OCI-LY1 (cell line): ENCODE measurements around the gene RBSN.

Source experiments
- EZH2 ChIP-seq: fragments of 200-600 bp; sonication (generic), shearing (Covaris generic); IDR thresholded peaks from 2 replicates; pipeline ENCODE4 v1.8.0; 2017; ENCODE audit warnings: borderline replicate concordance, mixed run types, mild to moderate bottlenecking, antibody characterized with exemption, low read length, moderate library complexity, mixed read lengths
- TF ChIP-seq, protein P1 (sequence below): fragments of 200-600 bp; sonication (generic), shearing (Covaris generic); IDR thresholded peaks from 2 replicates; pipeline ENCODE4 v1.5.1; 2017; ENCODE audit warnings: mild to moderate bottlenecking, antibody characterized with exemption, low read length, moderate library complexity, mixed read lengths

- TF ChIP-seq, protein P1, sequence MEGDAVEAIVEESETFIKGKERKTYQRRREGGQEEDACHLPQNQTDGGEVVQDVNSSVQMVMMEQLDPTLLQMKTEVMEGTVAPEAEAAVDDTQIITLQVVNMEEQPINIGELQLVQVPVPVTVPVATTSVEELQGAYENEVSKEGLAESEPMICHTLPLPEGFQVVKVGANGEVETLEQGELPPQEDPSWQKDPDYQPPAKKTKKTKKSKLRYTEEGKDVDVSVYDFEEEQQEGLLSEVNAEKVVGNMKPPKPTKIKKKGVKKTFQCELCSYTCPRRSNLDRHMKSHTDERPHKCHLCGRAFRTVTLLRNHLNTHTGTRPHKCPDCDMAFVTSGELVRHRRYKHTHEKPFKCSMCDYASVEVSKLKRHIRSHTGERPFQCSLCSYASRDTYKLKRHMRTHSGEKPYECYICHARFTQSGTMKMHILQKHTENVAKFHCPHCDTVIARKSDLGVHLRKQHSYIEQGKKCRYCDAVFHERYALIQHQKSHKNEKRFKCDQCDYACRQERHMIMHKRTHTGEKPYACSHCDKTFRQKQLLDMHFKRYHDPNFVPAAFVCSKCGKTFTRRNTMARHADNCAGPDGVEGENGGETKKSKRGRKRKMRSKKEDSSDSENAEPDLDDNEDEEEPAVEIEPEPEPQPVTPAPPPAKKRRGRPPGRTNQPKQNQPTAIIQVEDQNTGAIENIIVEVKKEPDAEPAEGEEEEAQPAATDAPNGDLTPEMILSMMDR: no peak
- no peak for TF ChIP-seq EZH2
Observed at GRCh38 chr3:15112011-15112410, 13.1 kb upstream of the RBSN start.
